Stimulated activated CD8-positive, alpha-beta memory T cell treated with anti-CD3 and anti-CD28 coated beads, Interleukin-15, amount 100 ng/mL, for 24 hours (primary cell): ENCODE measurements around the gene FBRSL1.

Experiments used
- DNase-seq: peaks from one replicate; pipeline ENCODE4 v3.0.0-alpha.2; 2020; ENCODE audit warnings: low read depth

FBRSL1 gene

GRCh38 chr12:132484183-132484890 is 5.6 kb upstream of the FBRSL1 start:
- no peak for DNase-seq

- no peak for DNase-seq
Measured at GRCh38 chr12:132484891-132485441, 5.0 kb upstream of the FBRSL1 start.

GRCh38 chr12:132485619-132486018 is 4.3 kb upstream of the FBRSL1 start:
- DNase-seq: no peak

GRCh38 chr12:132486168-132486567 is 3.8 kb upstream of the FBRSL1 start:
- no peak for DNase-seq

- no peak for DNase-seq
Measured at GRCh38 chr12:132486576-132486975, 3.4 kb upstream of the FBRSL1 start.

GRCh38 chr12:132487311-132487741 is 2.6 kb upstream of the FBRSL1 start:
- DNase-seq: no peak

- DNase-seq: no peak
Measured at GRCh38 chr12:132488127-132489077, 1.5 kb upstream of the FBRSL1 start.

GRCh38 chr12:132489078-132489601 is 811 bp upstream of the FBRSL1 start:
- DNase-seq: no peak

- no peak for DNase-seq
Measured at GRCh38 chr12:132490422-132491137, 629 bp downstream of the FBRSL1 start.

GRCh38 chr12:132491138-132491663 is 1.2 kb downstream of the FBRSL1 start:
- no peak for DNase-seq

GRCh38 chr12:132491761-132492378 is 1.9 kb downstream of the FBRSL1 start:
- DNase-seq: no peak

GRCh38 chr12:132492522-132492921 is 2.6 kb downstream of the FBRSL1 start:
- no peak for DNase-seq

- DNase-seq: no peak
Measured at GRCh38 chr12:132492951-132493350, 3.0 kb downstream of the FBRSL1 start.

- DNase-seq: no peak
Measured at GRCh38 chr12:132493482-132494178, 3.7 kb downstream of the FBRSL1 start.

- no peak for DNase-seq
Measured at GRCh38 chr12:132494294-132495164, 4.6 kb downstream of the FBRSL1 start.

GRCh38 chr12:132495165-132495544 is 5.2 kb downstream of the FBRSL1 start:
- DNase-seq: no peak

GRCh38 chr12:132495629-132496357 is 5.8 kb downstream of the FBRSL1 start:
- DNase-seq: no peak

- no peak for DNase-seq
Measured at GRCh38 chr12:132496358-132496669, 6.4 kb downstream of the FBRSL1 start.

- DNase-seq: no peak
Measured at GRCh38 chr12:132496710-132497109, 6.8 kb downstream of the FBRSL1 start.
